Colonic mucosa (tissue), 4 donors: ENCODE measurements around the gene GRIN2A. TPM values are rescaled to one million over a fixed set of nuclear protein-coding genes. Genes with fewer than 3 reads are reported as not detected.

ENCODE experiments used
- DNase-seq: peaks from one replicate; pipeline ENCODE4 v3.0.0-alpha.2; 2020
- H3K27ac ChIP-seq: fragments of 200-600 bp; one replicate; pipeline ENCODE4 v1.8.0; 2021
- H3K27me3 ChIP-seq: fragments of 200-600 bp; one replicate; pipeline ENCODE4 v1.8.0; 2021
- H3K36me3 ChIP-seq: fragments of 200-600 bp; one replicate; pipeline ENCODE4 v1.8.0; 2021
- H3K4me1 ChIP-seq: fragments of 200-600 bp; one replicate; pipeline ENCODE4 v1.8.0; 2021; ENCODE audit warnings: mild to moderate bottlenecking
- H3K4me3 ChIP-seq: fragments of 200-600 bp; one replicate; pipeline ENCODE4 v1.8.0; 2021
- H3K9ac ChIP-seq, 2 donors: one replicate each; pipeline ENCODE4 v1.7.0; 2013; ENCODE audit warnings: control low read depth in 2 of 2, low read depth in 2 of 2, low read length in 2 of 2
- H3K9me3 ChIP-seq: fragments of 200-600 bp; one replicate; pipeline ENCODE4 v1.8.0; 2021
- intact Hi-C: fragments of 100-400 bp; cut with DNase I; formaldehyde crosslinking; loops from one replicate; pipeline ENCODE4 v1.14.1; 2022
- total RNA-seq, 2 donors: library from RNA; stranded (reverse); fragmentation: NEBNext Ultra II Directional in 1 of 2; extraction: Animal tissue kit (Norgen Biotek cat#: 25700) in 1 of 2; gene quantifications; one replicate each; pipeline ENCODE4 v1.2.1, GENCODE V29; 2021
- TF ChIP-seq, protein P1 (sequence below): fragments of 200-600 bp; IDR thresholded peaks from one replicate; pipeline ENCODE4 v1.8.0; 2022; ENCODE audit warnings: antibody characterized with exemption, mild to moderate bottlenecking
- donor health status: healthy.
- donor health status: DM: no; HTN: no; CAD: no.
- donor health status: DM: no; HTN: no; CAD: no.

GRIN2A gene
- total RNA-seq, 2 donors from 2014 or later, result 0.15 to 0.40 TPM

DNA sequence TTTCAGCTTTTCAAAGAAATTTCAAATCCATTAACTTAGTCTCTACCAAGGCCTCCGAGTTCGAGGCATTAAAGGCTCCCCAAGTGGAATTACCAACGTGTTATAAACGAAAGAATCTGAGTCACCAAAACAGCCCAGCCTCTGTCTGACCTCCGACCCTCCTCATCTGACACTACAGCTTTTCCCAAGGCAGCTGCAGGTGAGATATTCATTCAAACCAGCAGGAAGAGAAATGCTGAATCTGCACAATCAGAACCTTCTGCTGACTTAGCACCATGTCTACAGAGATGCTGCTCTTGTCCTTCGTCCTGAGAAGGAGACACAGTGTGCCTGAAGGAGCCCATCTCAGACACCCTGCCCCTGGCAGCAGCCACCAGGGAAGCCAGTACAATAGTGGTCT is 30.5 kb downstream of the GRIN2A start:
- H3K4me3 ChIP-seq, result no peak overlapping the region
- TF ChIP-seq, protein P1, sequence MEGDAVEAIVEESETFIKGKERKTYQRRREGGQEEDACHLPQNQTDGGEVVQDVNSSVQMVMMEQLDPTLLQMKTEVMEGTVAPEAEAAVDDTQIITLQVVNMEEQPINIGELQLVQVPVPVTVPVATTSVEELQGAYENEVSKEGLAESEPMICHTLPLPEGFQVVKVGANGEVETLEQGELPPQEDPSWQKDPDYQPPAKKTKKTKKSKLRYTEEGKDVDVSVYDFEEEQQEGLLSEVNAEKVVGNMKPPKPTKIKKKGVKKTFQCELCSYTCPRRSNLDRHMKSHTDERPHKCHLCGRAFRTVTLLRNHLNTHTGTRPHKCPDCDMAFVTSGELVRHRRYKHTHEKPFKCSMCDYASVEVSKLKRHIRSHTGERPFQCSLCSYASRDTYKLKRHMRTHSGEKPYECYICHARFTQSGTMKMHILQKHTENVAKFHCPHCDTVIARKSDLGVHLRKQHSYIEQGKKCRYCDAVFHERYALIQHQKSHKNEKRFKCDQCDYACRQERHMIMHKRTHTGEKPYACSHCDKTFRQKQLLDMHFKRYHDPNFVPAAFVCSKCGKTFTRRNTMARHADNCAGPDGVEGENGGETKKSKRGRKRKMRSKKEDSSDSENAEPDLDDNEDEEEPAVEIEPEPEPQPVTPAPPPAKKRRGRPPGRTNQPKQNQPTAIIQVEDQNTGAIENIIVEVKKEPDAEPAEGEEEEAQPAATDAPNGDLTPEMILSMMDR, result no peak
- no peak overlapping the region for H3K27ac ChIP-seq
- H3K36me3 ChIP-seq, result no peaks in the 10 kb centered on the region
- no peak overlapping the region for H3K9ac ChIP-seq
- no peaks in the 10 kb centered on the region for H3K9me3 ChIP-seq
- DNase-seq, result no peak
- no peaks in the 10 kb centered on the region for H3K4me1 ChIP-seq
- intact Hi-C loops, result no loop called here
- H3K27me3 ChIP-seq, result no peaks in the 10 kb centered on the region

DNA sequence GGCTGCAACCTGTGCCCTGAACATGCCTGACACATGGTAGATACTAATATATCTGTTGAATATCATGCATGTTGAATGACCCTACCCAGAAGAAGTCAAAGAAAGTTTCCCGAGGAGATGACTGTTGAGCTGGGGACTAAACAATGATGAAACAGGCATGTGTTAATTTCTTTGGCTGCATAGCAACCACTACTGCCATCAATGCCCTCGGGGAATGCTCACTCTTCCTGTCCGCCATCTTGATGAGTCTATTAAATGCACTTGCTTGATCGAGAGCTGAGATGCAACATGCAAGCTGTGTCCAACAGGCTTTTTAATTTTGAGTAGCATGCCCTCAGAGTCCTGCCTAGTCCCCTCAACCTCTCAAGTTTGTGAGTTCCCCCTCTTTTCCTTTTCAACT is 31.3 kb downstream of the GRIN2A start:
- Histone ChIP-seq H3K9ac (no peak overlapping the region), H3K4me1 (no peaks in the 10 kb centered on the region), H3K27ac (no peak overlapping the region), H3K4me3 (no peak overlapping the region), H3K27me3 (no peaks in the 10 kb centered on the region), H3K36me3 (no peaks in the 10 kb centered on the region), H3K9me3 (no peaks in the 10 kb centered on the region)
- intact Hi-C loops, result no loop called here
- TF ChIP-seq, protein P1, result no peak
- no peak for DNase-seq

DNA sequence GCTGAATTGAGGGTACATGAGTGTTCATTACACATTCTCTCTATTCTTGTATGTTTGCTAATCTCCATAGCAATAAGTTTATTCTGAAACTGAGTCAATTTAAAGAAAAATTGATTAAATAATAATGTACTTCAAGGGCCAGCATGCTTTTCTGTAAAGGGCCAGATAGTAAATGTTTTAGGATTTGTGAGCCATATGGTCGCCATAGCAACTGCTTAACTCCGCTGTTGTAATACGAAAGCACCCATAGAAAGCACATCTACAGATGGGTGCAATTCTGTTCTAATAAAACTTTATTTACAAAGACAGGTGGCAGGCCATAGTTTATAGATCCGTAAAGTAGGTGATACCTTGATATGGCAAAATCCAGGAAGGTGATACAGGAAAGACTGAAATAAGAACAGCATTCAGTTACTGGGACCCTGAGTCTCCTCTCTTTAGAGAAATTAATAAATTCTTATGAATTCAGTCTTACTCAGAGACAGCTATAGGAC is 36.6 kb downstream of the GRIN2A start:
- no peaks in the 10 kb centered on the region for H3K27me3 ChIP-seq
- intact Hi-C loops, result no loop called here

DNA sequence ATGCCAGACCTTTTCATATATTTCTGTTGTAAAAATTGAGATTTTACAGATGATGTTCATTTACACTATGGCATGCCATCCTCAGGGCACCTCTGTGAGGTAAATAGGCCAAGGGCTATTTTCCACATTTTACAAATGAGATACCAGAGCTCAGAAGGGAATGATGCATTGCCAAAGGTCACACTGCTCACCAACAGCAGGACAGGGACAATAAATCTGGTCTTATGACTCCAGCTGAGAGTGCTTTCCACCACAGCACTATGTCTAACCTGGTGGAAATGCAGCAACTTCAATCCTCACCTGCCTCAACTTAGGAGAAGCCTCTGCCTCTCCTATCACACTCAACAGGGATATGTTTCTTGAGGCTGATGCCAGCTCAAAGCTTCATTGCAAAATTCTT is 40.6 kb downstream of the GRIN2A start:
- H3K36me3 ChIP-seq, result no peaks in the 10 kb centered on the region
- H3K4me1 ChIP-seq, result no peaks in the 10 kb centered on the region
- H3K9me3 ChIP-seq, result no peaks in the 10 kb centered on the region
- no peak for DNase-seq
- H3K9ac ChIP-seq, result no peak overlapping the region
- no peaks in the 10 kb centered on the region for H3K27me3 ChIP-seq
- H3K27ac ChIP-seq, result no peak overlapping the region
- intact Hi-C loops, result no loop called here
- no peak overlapping the region for H3K4me3 ChIP-seq
- TF ChIP-seq, protein P1, result no peak

More for the DNA sequence above, 36.6 kb downstream of the GRIN2A start:
- TF ChIP-seq, protein P1, result no peak
- Histone ChIP-seq H3K9ac (no peak overlapping the region), H3K9me3 (no peaks in the 10 kb centered on the region), H3K4me1 (no peaks in the 10 kb centered on the region), H3K36me3 (no peaks in the 10 kb centered on the region), H3K27ac (no peak overlapping the region), H3K4me3 (no peak overlapping the region)
- no peak for DNase-seq

DNA sequence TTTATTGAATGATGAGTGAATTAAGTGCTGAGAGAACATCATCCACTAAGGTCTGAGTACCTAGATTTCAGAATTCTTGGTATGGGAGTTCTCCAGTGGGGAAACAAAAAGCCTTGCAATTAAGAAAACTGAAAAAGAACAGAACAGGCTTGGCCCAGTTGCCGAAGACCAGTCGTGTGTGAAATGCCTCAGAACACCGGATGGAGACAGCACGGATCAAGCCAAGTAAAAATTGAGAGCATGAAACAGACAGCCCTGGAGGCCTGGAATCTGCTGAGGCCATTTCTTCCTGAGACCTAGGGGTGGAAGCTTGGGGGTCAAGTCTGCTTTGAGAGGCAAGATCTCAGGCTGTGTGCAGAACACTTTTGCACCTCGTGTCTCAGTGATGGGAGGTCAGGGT is 43.3 kb downstream of the GRIN2A start:
- Histone ChIP-seq H3K27ac (no peak overlapping the region), H3K36me3 (no peaks in the 10 kb centered on the region), H3K9me3 (no peaks in the 10 kb centered on the region), H3K4me3 (no peak overlapping the region), H3K9ac (no peak overlapping the region), H3K4me1 (no peaks in the 10 kb centered on the region), H3K27me3 (no peaks in the 10 kb centered on the region)
- no peak for DNase-seq
- TF ChIP-seq, protein P1, result no peak
- intact Hi-C loops, result no loop called here
